ENCODE results near the gene TTC29.

The TTC29 gene, protein sequence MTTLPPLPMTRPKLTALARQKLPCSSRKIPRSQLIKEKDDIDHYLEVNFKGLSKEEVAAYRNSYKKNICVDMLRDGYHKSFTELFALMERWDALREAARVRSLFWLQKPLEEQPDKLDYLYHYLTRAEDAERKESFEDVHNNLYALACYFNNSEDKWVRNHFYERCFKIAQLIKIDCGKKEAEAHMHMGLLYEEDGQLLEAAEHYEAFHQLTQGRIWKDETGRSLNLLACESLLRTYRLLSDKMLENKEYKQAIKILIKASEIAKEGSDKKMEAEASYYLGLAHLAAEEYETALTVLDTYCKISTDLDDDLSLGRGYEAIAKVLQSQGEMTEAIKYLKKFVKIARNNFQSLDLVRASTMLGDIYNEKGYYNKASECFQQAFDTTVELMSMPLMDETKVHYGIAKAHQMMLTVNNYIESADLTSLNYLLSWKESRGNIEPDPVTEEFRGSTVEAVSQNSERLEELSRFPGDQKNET

DNA sequence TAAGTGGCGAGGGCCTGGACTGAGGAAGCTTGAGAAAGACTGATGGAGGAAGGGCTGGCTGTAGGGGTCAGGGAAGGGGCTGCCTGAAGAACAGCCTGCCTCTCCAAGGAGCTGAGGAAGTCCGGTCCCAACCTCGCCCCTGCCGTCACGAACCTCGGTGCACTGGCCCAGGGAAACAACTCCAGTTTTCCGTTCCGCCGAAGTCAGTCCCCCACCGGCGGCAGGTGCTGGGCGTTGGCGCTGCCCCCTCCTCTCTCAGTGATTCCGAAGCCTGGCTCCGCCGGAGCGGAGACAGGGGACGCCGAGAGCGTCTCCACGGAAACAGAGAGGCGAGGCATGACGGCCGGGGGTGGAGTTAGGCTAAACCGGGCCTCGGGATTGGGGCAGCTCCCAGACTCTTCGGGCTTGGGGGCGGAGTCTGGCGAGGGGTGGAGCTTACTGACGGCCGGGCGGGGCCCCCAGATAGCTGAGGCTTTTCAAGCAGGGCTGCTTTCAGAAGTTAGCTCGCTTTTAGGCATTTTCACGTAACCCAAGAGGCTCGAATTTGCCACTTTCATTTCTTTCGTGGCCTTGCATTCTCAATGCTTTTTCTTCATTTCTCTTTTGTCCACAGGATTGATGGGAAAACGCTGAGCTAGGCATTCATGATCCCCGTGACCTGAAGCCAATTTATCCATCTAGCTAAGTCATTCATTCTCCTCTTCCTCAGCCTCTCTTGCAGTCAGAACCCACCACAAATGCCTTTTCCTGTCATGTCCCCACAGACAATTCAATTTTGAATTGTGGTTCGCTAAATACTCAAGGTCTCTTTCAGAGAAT lies at the start of gene TTC29:
Gene TTC29 (minus strand): TSS at position 309 of the 819 bp plus-strand sequence. CDS start 5,969 bp downstream, outside the sequence.
- peak; percentile 54 to 90 for DNase-seq

DNA sequence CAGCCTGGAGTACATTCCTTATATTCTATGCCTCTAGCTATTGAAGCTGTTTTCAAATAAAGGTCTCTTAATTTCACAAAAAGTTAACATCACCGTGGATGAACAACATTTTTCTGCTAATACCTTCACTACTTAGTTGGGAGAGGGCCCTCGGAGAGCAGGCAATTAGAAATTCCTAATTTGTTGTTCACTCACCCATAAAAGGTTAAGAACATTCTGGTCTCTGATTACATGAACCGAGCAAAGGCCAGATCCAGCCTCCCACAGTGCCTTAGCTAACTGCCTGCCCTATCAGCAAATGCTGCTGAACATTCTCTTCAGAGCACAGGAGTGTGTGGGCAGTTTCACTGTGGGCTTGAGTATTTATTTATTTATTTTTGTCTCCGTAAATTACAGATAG lies 36.0 kb upstream of the TTC29 start:
- DNase-seq: no peak

DNA sequence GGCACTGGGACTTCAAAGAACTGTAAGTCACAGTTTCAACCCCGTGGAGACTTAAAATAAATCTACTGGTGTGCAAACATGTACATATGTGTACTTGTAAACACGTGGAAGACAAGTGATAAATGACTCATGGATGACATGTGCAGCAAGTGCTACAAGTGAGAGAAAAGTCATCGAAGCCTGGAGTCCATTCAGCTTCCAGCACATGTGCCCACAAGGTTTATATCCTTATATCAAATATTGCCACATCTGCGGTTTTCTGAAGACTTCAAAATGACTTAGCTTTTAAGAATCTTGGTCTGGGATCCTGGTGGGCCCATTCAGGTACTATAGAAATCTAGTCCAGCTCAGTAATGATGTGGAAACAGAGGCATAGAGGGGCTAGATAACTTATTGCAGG lies 33.0 kb upstream of the TTC29 start:
- DNase-seq: no peak

DNA sequence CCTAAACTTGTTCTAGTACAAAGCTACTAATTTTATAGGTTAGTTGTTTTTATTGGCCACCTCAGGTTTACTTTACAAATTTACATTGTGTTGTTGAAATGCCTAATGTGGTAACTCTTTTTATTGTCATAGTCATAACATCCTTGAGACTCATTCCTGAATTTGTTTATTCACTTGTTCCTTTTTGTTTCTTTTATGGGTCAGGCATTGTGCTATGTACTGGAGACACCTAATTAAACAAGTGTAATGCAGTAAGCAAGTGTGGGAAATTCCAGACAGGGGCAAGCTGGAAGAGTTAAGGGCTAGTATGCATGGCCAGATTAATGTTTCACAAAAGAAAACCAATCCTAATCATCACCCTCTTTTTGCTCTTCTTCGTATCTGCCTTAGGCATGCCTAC lies 30.5 kb upstream of the TTC29 start:
- no peak for DNase-seq

DNA sequence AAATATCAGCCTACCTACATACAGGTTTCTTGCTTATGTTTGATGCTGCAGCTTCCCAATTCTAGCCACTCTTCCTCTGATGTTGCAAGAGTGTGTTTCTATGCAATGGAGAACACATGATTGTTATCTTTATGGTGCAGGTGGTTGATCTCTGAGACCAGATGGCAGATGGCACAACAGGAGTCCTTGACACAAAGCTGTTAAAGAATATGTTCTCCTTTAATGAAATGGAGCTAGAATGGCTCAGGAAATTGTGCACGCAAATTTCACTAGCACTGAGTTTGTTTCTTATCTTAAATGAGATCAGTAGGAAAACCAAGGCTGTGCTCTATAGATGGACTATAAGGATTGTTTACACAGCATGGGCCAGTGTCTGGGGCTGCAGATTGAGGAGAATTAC lies 29.9 kb upstream of the TTC29 start:
- peak in 1 of 2 experiments; percentile 4 for DNase-seq

DNA sequence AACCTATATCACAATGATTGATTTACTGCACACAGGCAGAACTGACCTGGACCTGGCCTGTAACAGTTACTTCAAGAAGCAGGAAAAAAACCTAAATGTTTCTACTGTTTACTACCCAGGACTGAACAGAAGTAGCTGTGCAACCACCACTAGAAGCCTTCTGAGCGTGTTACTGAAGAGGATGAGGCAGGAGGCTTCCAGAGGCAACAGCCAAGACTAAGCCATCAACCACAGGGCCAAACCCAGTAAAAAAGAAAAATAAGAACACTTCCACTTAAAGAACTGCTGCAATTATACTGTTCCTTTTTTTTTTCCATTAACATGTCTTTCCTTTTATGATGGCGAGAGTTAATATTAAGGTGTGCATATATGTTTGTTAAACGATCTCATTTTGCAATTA lies 29.4 kb upstream of the TTC29 start:
- DNase-seq: no peak

DNA sequence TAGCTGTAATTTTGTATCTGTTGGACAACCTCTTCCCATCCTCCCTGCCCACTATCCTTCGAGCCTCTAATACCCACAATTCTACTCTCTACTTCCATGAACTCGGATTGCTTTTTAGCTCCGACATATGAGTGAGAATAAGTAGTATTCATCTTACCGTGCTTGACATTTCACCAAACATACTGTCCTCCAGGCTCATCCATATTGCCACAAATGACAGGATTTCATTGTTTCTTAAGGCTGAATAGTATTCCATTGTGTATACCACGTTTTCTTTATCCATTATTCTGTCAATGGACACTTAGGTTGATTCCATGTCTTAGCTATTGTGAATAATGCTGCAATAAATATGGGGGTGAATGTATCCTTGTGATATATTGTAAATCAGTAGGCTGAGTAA lies 26.4 kb upstream of the TTC29 start:
- DNase-seq: no peak

DNA sequence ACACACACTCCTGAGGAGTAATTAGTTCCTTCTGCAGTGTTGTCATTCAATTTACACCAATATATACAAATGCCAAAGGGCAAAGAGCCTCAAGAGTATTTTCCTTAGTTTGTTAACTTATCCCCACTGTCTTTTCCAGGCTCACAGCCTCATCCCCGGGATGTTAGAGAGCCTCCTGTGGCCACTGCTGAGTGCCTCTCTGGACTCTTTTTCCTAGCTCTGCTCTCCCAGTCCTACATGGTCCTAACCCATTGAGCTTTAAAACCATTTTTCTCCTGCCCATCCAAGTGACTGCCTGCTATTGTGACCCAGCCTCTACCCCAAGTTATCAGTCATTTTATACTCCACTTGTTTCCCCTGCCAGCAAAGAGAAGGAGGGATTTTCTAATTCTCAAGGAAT lies 23.5 kb upstream of the TTC29 start:
- DNase-seq: no peak

DNA sequence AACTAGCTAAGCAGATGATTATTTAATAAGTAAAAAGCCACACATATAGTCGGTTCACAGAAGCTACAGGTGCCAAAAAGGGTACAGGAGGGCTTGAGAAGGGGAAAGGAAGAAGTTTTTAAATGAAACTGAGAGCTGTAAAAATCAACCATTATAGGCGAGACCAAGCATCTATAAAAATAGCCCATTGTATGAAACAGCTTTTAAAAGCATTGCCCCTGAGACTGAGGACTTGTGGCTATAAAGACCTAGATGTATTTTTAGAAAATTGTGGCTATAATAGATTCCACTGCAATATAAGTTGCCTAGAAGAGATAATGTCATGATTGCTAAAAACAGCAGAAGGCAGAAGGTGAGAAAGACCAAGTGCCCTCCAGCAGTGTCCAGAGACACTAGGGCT lies 15.0 kb upstream of the TTC29 start:
- no peak for DNase-seq

DNA sequence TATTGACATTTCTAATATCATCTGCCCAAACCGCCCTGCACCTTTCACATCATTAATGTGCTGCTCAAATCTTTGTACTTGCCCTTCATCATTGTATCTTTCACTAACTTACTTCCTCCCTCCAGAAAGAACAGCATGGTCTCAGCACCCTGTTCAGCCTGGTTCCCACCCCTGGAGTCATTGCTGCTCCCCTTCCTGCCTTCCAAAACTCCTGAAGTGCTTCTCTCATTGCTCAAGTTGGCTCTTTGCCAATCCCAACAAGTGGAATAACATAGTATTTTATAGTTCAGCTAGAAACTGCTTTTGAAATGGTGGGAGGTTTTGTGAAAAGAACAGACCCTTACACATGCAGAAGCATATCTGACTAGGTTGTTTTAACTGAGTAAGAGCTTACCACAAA lies 14.0 kb upstream of the TTC29 start:
- DNase-seq: no peak

DNA sequence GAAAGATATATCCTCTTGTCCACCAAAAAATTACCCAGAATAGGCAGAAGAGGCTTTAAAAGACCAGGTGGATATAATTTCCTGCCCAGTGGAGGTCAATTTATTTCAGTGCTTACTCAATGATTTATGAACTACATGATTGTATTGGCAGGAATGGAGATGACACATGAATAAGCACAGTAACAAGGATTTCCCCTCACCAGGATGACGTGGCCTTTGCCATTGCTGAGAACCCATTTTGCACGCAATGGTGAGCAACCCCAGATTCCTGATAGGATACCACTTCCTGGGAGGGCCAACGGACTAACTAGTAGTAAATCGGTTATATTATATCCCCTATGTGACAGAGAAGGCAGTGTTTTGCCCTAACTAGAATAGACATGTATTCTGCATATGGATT lies 11.6 kb upstream of the TTC29 start:
- no peak for DNase-seq

DNA sequence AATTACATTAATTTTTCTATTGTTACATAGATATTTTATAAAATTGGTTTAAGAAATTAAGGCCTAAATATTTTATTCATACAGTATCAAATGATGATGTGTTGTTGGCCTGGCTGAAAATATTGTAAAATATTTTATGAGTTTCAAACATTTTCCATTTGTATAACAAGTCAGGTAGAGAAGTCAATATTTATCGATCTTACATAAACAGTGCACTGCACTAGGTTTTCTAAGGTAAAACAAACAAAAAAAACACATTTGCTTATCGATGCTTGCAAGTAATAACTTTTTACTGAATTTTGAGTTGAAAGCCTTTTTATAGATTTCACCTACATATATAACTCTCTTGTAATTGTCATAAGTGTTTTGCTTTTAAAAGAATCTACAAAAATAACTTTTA lies 7.2 kb upstream of the TTC29 start:
- no peak for DNase-seq

DNA sequence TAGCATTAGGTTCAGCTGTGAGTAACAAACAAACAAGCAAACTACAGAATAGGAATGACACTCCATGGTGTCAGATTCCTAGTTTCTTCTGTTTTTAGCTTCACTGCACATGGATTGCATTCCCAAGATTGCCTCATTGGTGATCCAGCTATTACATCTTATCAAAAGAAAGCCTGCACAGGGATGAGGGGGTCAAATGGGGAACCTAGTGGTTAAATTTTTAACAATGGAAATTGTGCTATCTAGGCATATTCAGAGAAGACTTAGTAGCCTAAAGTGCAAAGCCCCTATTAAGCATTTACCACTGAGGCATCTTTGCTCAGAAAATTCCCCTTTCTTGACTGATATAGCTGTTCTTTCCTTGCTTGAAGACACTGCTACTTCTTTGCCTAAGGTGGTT lies 3.9 kb upstream of the TTC29 start:
- DNase-seq: no peak

DNA sequence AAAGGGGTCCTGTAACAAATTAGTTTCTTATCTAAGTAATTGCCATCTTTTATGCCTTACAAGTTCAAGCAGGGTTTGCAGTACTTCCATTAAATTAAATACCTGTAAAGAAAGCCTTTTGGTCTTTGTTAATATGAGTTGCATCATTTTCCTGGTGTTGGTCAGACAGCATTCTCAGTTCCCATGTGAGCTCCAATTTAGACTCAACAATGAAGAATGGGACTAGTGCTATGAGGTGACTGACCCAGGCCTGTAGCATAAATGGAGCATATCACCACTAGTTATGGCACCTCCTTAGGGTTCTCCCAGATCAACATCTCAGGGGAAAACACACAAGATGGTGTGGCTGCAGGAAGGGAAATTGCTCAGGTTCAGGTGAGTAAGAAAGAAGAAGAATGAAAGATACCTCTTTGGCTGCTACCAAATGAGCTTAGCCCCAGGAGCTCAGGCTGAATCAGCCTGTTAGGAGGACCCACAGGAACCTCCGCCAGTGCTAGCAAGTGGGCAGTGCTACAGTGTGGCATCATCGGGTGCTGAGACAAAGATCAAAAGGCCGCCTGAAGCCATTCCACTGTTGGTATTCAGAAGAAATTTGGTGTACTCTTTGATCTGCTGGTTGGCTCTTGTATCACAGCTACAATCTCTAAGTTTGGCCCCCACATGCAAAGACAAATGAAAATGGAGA lies 1.8 kb downstream of the TTC29 start:
- no peak for DNase-seq

DNA sequence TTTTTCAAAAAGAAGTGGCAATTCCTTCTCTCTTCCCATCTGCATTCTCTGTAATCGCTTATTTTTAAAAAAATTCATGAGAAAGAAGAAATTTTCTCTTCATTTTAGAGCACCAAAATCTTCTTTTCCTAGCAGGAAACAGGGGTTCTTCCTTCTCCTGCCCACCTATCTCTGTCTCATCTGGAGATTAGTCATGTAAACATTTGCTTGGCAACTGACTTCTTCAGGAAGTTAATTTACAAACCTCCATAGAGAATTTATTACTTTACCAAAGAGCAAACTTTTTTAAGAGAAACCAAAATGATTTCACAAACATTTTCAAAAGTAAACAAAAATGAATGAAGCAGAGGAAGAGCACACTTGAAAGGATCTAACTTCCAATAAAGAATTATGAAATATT lies 13.5 kb downstream of the TTC29 start:
- DNase-seq: no peak

DNA sequence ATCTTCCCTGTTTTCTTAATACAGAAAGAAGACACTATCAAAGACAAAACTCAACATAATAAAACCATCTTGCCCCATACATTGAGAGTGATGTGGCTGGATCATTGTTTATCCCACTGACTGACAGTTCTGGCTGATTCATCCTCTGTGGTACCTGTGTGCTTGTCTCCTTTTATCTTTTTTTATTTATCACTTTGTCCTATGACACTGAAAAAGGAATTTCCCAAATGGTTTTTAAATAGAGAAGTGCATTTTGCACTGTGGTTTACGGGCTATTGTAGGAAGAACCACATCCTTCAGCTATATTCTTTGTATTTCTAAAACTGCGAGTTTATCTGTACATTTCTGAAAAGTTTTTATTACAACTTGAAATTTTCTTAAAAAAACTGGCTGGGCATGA lies 15.0 kb downstream of the TTC29 start:
- DNase-seq: no peak

DNA sequence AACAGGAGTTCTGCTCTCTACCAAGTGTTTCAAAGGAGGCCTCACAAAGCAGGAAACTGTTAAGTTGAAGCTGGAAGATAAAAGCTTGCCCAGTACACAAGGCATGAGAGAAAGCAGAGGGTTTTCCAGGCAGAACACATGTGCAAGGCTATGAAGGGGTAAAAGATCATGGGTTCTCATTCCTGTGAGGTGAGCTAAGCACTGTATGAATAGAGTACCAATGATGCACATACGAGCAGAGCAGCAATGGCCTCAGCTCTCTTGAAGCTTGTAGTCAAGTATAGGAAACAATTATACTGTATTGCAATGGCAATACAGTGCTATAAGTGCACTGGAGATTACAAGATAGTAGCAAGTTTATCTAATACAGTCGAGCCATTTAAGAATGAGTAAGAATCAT lies 18.0 kb downstream of the TTC29 start:
- no peak for DNase-seq

DNA sequence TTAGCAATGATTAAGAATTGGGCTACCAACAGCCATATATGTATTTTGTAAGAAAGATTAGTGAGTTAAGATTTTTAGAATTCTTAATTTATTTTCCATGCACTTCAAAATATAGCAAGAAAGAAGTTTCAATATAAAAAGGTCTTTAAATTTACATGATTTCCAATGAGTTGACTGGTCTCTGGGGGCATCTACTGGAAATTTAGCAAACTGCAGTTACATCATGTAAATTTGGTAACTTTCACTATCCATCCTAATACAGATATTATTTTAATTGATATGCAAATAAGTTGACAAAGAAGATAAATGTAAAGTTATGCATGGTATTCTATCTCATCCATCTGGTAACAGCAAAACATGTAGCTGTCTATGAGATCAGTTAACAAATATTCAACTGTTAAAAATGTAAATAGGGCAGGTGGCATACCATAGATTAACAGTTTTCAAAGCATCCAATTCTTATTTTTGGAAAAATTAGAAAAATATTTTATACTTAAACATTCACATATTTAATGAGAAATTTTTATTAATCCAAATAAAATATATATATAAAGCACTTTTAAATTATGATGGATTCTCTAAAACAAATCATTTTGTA lies 29.1 kb downstream of the TTC29 start:
- peak in 1 of 2 experiments; percentile 4 for DNase-seq

DNA sequence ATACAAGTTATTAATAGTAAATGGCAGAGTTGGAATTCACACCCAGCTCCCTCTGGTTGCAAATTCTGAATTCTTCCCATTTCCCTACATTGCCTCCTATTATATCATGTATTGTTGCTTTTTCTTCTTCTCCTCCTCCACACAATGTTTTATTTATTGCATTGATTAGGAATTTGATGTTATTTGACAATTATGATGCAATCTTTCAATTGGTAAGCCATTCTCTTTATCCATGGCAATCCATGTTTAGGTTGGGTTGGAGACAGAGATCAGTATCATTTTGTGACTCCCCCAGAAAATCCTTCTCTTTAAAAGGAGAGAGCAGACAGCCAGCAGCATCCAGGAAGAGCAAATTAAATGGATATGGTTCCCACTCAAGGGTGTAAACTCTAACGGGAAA lies 30.5 kb downstream of the TTC29 start:
- DNase-seq: no peak

DNA sequence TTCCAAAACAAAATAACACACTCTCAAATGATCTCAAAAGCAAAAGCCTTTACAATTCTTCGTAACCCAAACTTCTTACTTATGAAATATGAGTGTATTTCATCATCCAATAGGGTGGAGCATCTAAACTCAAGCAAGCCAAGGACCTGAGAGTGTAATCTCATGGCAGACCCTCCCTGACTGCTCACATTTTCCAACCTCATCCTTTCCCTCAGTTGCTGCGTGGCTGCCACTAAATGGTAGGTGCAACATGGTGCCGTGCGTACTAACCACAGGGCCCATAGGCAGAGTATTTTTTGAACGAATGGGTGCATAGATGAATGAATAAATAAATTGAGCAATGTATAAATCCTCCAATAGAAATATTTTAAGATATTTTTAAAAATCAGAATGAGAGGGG lies 45.4 kb downstream of the TTC29 start:
- DNase-seq: no peak

DNA sequence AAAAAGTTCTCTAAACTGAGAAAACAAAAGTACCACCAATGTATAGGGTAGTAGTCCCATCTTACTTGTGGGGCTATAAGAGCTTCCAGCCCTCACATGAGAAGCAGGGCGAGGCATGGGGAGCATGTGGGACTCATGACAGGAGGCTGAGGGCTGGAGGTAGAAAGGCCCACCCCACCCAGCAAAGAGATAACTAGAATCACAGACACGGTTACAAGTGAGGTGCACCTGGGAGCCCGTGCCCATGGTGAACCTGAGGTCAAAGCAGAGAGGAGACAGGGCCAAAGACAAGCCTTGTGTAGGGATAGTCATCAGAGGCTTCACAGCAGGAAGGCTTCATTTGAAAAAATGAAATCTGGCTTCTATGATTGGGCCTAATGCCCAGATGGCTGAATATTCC lies 55.4 kb downstream of the TTC29 start:
- DNase-seq: no peak

DNA sequence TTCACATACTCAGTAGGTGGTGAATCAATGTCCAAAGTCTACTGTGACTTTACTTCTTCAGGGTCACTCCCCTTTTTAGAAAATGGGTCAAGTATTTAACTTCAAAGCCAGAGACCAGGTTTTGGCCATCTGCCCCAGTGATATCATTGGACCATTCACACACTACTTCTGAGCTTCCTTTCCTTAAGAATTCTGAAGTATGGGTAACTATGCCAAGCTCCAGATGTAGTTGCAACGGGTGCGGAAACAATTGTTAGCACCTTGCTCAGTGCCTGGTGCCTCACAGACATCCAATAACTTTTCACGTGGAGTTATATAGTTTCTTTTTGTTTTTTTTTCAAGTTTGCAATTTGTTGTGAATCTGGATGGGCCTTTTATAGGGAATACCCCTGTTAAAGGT lies 62.6 kb downstream of the TTC29 start:
- DNase-seq: no peak

DNA sequence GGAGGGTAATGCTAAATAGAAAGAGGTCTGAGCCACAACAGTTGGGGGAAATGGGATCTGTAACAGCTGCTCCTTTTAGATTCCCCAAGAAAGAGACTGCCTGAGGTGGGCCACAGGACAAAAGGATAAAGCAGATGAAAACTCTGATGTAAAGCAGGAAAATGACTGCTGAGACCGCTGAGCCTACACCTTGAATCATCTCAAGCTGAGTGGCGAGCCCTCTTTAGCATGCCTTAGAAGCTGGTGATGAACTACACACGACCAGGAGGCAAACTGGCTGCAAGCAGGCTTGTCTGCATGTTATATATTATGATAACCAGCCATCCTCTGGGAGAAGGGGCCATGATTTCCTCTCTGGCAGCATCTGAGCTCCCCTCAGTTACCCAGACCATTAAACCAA lies 88.4 kb downstream of the TTC29 start:
- DNase-seq: no peak

Measured in NCI-H187 (cell line).